ENCODE measurements around the gene UBALD2. TPM values are rescaled to one million over a fixed set of nuclear protein-coding genes. Genes with fewer than 3 reads are reported as not detected.

Gene UBALD2
- 11.7 and 14.9 TPM in 2 replicates for total RNA-seq

GRCh38 chr17:76264755-76265623 is at the start of gene UBALD2:
Gene UBALD2 (plus strand): TSS chr17:76265348. CDS start chr17:76265506, 158 bp downstream.

GRCh38 chr17:76240461-76241203 is 24.5 kb upstream of the UBALD2 start, which contains the start of gene RNF157:
Gene RNF157 (minus strand): TSS chr17:76240493. CDS start chr17:76240240, 253 bp downstream.

GRCh38 chr17:76307966-76308338 is 42.8 kb downstream of the UBALD2 start, which contains the start of gene QRICH2:
Gene QRICH2 (minus strand): TSS chr17:76308276. CDS start chr17:76307998, 278 bp downstream.

Small RNAs within 50 kb of the gene (small RNA-seq; reads per million reads assigned to genes)
- gene RF00019: not detected

Other genes with a start within 250 kb of the UBALD2 start
- gene EVPL, start 238.0 kb upstream of the UBALD2 start, total RNA-seq: not detected in 2 replicates
- 46.4 and 48.1 TPM in 2 replicates for gene SRP68, start 192.8 kb upstream of the UBALD2 start, total RNA-seq
- not detected in 2 replicates for gene GALR2, start 190.6 kb upstream of the UBALD2 start, total RNA-seq
- 0.07 TPM in 1 of 2 replicates, not detected in the other for gene ZACN, start 186.2 kb upstream of the UBALD2 start, total RNA-seq
- 67.6 and 70.4 TPM in 2 replicates for gene EXOC7, start 161.6 kb upstream of the UBALD2 start, total RNA-seq
- gene FOXJ1, start 124.1 kb upstream of the UBALD2 start, total RNA-seq: not detected in 2 replicates
- gene RNF157, start 24.9 kb upstream of the UBALD2 start, total RNA-seq: 0.22 and 0.93 TPM in 2 replicates
- gene QRICH2, start 42.9 kb downstream of the UBALD2 start, total RNA-seq: 2.6 and 2.7 TPM in 2 replicates
- gene PRPSAP1, start 88.6 kb downstream of the UBALD2 start, total RNA-seq: 81.1 and 81.4 TPM in 2 replicates
- gene SPHK1, start 119.3 kb downstream of the UBALD2 start, total RNA-seq: 96.0 and 131 TPM in 2 replicates
- 29.4 and 34.3 TPM in 2 replicates for gene UBE2O, start 187.8 kb downstream of the UBALD2 start, total RNA-seq
- gene AANAT, start 202.3 kb downstream of the UBALD2 start, total RNA-seq: not detected in 2 replicates
- gene RHBDF2, start 236.1 kb downstream of the UBALD2 start, total RNA-seq: 23.0 and 26.4 TPM in 2 replicates

All from thoracic aorta endothelial cell (primary cell).